HEK293 (cell line): Measurements from ENCODE around the gene DCTN3.

Experiments used
- CTCF ChIP-seq: fragments of 450-650 bp; formaldehyde crosslinking; IDR thresholded peaks from 2 replicates; pipeline ENCODE4 v1.5.1; 2016; ENCODE audit warnings: missing biosample characterization, missing genetic modification characterization
- YY1 ChIP-seq: fragments of 450-650 bp; formaldehyde crosslinking; IDR thresholded peaks from 2 replicates; pipeline ENCODE4 v1.5.1; 2018; ENCODE audit warnings: missing biosample characterization, missing genetic modification characterization
- ZBTB17 ChIP-seq: fragments of 450-650 bp; formaldehyde crosslinking; IDR thresholded peaks from 2 replicates; pipeline ENCODE4 v1.5.1; 2016; ENCODE audit warnings: missing biosample characterization, missing genetic modification characterization
- ZBTB7A ChIP-seq: fragments of 450-650 bp; formaldehyde crosslinking; IDR thresholded peaks from 2 replicates; pipeline ENCODE4 v1.5.1; 2016; ENCODE audit warnings: low read depth, missing biosample characterization, missing genetic modification characterization
- ZFP3 ChIP-seq: fragments of 450-650 bp; formaldehyde crosslinking; IDR thresholded peaks from 2 replicates; pipeline ENCODE4 v1.5.1; 2016; ENCODE audit warnings: low read depth, missing biosample characterization, missing genetic modification characterization
- ZNF146 ChIP-seq: fragments of 450-650 bp; formaldehyde crosslinking; IDR thresholded peaks from 2 replicates; pipeline ENCODE4 v1.5.1; 2016; ENCODE audit warnings: missing biosample characterization, missing genetic modification characterization
- ZNF174 ChIP-seq: fragments of 450-650 bp; formaldehyde crosslinking; IDR thresholded peaks from 2 replicates; pipeline ENCODE4 v1.5.0; 2017; ENCODE audit warnings: missing biosample characterization, mild to moderate bottlenecking, missing genetic modification characterization
- ZNF18 ChIP-seq: fragments of 450-650 bp; formaldehyde crosslinking; IDR thresholded peaks from 2 replicates; pipeline ENCODE4 v1.5.1; 2016; ENCODE audit warnings: missing biosample characterization, missing genetic modification characterization
- ZNF184 ChIP-seq: fragments of 450-650 bp; IDR thresholded peaks from 2 replicates; pipeline ENCODE4 v1.5.1; 2018; ENCODE audit warnings: missing biosample characterization, mild to moderate bottlenecking, missing genetic modification characterization
- ZNF501 ChIP-seq: fragments of 450-650 bp; formaldehyde crosslinking; IDR thresholded peaks from 2 replicates; pipeline ENCODE4 v1.5.1; 2016; ENCODE audit warnings: missing biosample characterization, missing genetic modification characterization
- ZNF658 ChIP-seq: fragments of 450-650 bp; formaldehyde crosslinking; IDR thresholded peaks from 2 replicates; pipeline ENCODE4; 2016; ENCODE audit warnings: missing biosample characterization, missing genetic modification characterization
- TF ChIP-seq, protein P1 (sequence below): fragments of 450-650 bp; formaldehyde crosslinking; IDR thresholded peaks from 2 replicates; pipeline ENCODE4 v1.5.1; 2016; ENCODE audit warnings: missing biosample characterization, missing genetic modification characterization

DNA sequence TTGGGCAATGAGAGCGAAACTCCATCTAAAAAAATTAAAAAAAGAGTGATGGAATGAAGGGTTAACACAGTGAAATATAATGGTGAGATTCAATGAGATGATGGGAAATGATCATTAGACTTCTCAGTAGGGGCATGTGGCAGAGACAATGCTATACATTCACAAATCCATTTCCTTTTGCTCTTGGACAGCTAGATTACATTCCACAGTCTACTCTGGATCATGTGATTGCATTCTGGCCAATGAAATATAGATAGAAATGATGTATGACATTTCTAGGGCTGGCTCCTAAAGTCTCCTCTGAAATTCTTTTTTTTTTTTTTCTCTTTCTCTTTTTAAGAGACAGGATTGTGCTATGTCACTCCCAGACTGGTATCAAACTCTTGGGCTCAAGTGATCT is 22.4 kb upstream of the DCTN3 start:
- TF ChIP-seq YY1 (no peak), ZBTB17 (tag by site-specific recombination) (no peak), ZNF18 (tag by site-specific recombination) (no peak), ZNF146 (tag by site-specific recombination) (no peak), ZNF501 (tag by site-specific recombination) (no peak), ZNF658 (tag by site-specific recombination) (no peak), CTCF (tag by site-specific recombination) (no peak), ZFP3 (tag by site-specific recombination) (no peak), ZNF184 (no peak), ZNF174 (tag by site-specific recombination) (no peak), ZBTB7A (tag by site-specific recombination) (no peak)
- TF ChIP-seq, protein P1, sequence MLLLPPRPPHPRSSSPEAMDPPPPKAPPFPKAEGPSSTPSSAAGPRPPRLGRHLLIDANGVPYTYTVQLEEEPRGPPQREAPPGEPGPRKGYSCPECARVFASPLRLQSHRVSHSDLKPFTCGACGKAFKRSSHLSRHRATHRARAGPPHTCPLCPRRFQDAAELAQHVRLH (tag by site-specific recombination) = no peak
